ENCODE results near the gene ADGRL1. TPM values are rescaled to one million over a fixed set of nuclear protein-coding genes. Genes with fewer than 3 reads are reported as not detected.

ADGRL1 gene
- total RNA-seq, 1 experiment from 2014 or later: 117 TPM

GRCh38 chr19:14150770-14151661, 55.0 kb downstream of the ADGRL1 start:
- Histone ChIP-seq H4K20me1 (ENCODE audit: control insufficient read depth, insufficient read depth, insufficient read length) (no peaks in the 10 kb centered on the region), H3K23me2 (ENCODE audit: insufficient read length, low read depth, low read length, poor library complexity, severe bottlenecking) (no peaks in the 10 kb centered on the region), H4K8ac (replicated peaks; ENCODE audit: insufficient read length, low read depth, low read length) (no peak overlapping the region), H2BK12ac (ENCODE audit: insufficient read length, low read depth, low read length) (no peak overlapping the region), H3K9me3 (ENCODE audit: control insufficient read depth, low read depth, low read length) (no peaks in the 10 kb centered on the region), H3T11ph (ENCODE audit: low read length) (no peak overlapping the region), H3K4ac (ENCODE audit: low read depth, low read length) (no peak overlapping the region), H3K79me1 (ENCODE audit: insufficient read depth, low read depth, low read length, poor library complexity, severe bottlenecking) (no peaks in the 10 kb centered on the region), H2BK5ac (ENCODE audit: insufficient read length, low read length) (no peak overlapping the region), H4K91ac (ENCODE audit: insufficient read length, low read depth, low read length) (no peak overlapping the region), H3K4me1 (ENCODE audit: insufficient read depth, low read length) (no peaks in the 10 kb centered on the region), H2AFZ (ENCODE audit: low read length) (no peak overlapping the region), H2BK15ac (ENCODE audit: low read depth, low read length) (no peak overlapping the region), H2BK120ac (ENCODE audit: low read depth, low read length, poor library complexity, severe bottlenecking) (no peak overlapping the region), H3K4me2 (ENCODE audit: insufficient read depth, insufficient read length, low read length) (no peak overlapping the region), H2BK20ac (ENCODE audit: low read depth, low read length, poor library complexity, severe bottlenecking) (no peak overlapping the region), H2AK5ac (ENCODE audit: insufficient read length, low read length) (no peak overlapping the region), H4K5ac (ENCODE audit: insufficient read length, low read depth, low read length) (no peak overlapping the region), H3K27ac (ENCODE audit: insufficient read length, low read depth, low read length) (no peak overlapping the region), H3K27me3 (ENCODE audit: insufficient read depth, low read length) (no peaks in the 10 kb centered on the region), H3K9ac (ENCODE audit: extremely low read depth, insufficient read length, low read length) (no peak overlapping the region), H3K23ac (ENCODE audit: insufficient read length, low read depth, low read length) (no peak overlapping the region), H3K79me2 (ENCODE audit: insufficient read depth, low read length) (no peaks in the 10 kb centered on the region), H3K18ac (ENCODE audit: insufficient read length, low read depth, low read length) (no peak overlapping the region), H3K56ac (ENCODE audit: insufficient read length, low read depth, low read length) (no peak overlapping the region), H3K14ac (ENCODE audit: insufficient read depth, low read length) (no peak overlapping the region)
- Mint-ChIP-seq H3K9me3 (no peaks in the 10 kb centered on the region), H3K27me3 (ENCODE audit: low read depth) (no peaks in the 10 kb centered on the region; the same call in 1 of the 2 replicates), H3K4me3 (no peak overlapping the region), H3K36me3 (ENCODE audit: insufficient read depth in 1 of 3, low read depth in 3 of 3) (peaks cover 24 to 38% (median 36%) of the 10 kb centered on the region in 3 experiments; a peak in 6 of 7 replicates), H3K27ac (peak overlapping the region in 1 of 3 experiments; percentile 48; a peak in 1 of 7 replicates), H3K4me1 (peaks cover 13 to 31% of the 10 kb centered on the region in 2 experiments)
- TF ChIP-seq, protein P1, sequence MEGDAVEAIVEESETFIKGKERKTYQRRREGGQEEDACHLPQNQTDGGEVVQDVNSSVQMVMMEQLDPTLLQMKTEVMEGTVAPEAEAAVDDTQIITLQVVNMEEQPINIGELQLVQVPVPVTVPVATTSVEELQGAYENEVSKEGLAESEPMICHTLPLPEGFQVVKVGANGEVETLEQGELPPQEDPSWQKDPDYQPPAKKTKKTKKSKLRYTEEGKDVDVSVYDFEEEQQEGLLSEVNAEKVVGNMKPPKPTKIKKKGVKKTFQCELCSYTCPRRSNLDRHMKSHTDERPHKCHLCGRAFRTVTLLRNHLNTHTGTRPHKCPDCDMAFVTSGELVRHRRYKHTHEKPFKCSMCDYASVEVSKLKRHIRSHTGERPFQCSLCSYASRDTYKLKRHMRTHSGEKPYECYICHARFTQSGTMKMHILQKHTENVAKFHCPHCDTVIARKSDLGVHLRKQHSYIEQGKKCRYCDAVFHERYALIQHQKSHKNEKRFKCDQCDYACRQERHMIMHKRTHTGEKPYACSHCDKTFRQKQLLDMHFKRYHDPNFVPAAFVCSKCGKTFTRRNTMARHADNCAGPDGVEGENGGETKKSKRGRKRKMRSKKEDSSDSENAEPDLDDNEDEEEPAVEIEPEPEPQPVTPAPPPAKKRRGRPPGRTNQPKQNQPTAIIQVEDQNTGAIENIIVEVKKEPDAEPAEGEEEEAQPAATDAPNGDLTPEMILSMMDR (conservative IDR thresholded peaks at IDR 0.05): no peak
- WGBS (ENCODE audit: extremely low coverage, insufficient read length, low lambda C conversion rate): no CpG with 5 or more reads among the region's 47 CpGs
- no peak for DNase-seq

Data from H9 (cell line).